ENCODE measurements around the gene EXOC6B.

DNA sequence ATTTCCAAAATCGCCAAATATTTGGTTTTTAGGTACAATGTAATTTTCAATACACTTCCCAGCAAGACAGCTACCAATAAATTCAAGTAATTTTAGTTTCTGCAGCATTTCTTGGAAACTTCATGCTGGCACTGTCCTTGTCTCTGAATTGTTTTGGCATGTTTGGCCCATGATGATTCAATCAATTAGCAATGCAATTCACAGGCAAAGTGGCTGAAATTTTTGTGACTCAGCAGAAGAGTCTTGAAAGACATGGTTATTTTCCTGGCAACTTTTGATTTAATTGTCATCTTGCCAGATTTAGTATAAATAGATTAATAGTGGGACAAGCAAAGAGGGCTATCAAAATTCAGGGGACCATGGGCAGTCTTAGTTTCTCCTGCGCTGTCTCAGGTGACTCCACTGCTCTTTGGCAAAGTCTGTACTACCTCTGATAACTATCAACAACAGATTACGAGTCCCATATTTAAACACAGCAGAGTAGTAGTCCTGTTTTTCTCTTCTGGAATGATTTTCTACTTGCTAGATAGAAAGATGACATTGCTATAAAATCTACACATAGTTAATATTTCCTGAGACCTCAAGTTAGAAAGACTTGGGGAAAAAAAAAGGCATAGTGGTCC is 589.3 kb downstream of the EXOC6B start:
- TF ChIP-seq ELF1 (tag; IDR thresholded peaks at IDR 0.05) (no peak), POLR2AphosphoS5 (IDR thresholded peaks at IDR 0.05; ENCODE audit: control insufficient read depth, insufficient read depth, low read depth, low read length) (no peak), RCOR1 (IDR thresholded peaks at IDR 0.05; ENCODE audit: borderline replicate concordance in 1 of 2, low read depth in 2 of 2, low read length in 2 of 2) (no peak), POLR2A (conservative IDR thresholded peaks at IDR 0.05) (no peak), CTCF (IDR thresholded peaks at IDR 0.05 in 2 of 3, conservative IDR thresholded peaks at IDR 0.05 in 1 of 3; ENCODE audit: insufficient read depth in 2 of 3, low read depth in 1 of 3, low read length in 3 of 3) (no peak), CREB1 (IDR thresholded peaks at IDR 0.05) (no peak), CREB1 (CRISPR knock-in tag; IDR thresholded peaks at IDR 0.05) (no peak), EP300 (IDR thresholded peaks at IDR 0.05; ENCODE audit: low read length) (no peak), ZFX (CRISPR knock-in tag; IDR thresholded peaks at IDR 0.05) (no peak), NFE2L1 (tag; IDR thresholded peaks at IDR 0.05; ENCODE audit: borderline replicate concordance, low read depth) (no peak), E4F1 (CRISPR knock-in tag; IDR thresholded peaks at IDR 0.05; ENCODE audit: borderline replicate concordance) (no peak), ZNF12 (CRISPR knock-in tag; IDR thresholded peaks at IDR 0.05) (no peak), ZNF124 (CRISPR knock-in tag; IDR thresholded peaks at IDR 0.05) (no peak), ZNF324 (CRISPR knock-in tag; IDR thresholded peaks at IDR 0.05) (no peak)
- TF ChIP-seq, protein P1, sequence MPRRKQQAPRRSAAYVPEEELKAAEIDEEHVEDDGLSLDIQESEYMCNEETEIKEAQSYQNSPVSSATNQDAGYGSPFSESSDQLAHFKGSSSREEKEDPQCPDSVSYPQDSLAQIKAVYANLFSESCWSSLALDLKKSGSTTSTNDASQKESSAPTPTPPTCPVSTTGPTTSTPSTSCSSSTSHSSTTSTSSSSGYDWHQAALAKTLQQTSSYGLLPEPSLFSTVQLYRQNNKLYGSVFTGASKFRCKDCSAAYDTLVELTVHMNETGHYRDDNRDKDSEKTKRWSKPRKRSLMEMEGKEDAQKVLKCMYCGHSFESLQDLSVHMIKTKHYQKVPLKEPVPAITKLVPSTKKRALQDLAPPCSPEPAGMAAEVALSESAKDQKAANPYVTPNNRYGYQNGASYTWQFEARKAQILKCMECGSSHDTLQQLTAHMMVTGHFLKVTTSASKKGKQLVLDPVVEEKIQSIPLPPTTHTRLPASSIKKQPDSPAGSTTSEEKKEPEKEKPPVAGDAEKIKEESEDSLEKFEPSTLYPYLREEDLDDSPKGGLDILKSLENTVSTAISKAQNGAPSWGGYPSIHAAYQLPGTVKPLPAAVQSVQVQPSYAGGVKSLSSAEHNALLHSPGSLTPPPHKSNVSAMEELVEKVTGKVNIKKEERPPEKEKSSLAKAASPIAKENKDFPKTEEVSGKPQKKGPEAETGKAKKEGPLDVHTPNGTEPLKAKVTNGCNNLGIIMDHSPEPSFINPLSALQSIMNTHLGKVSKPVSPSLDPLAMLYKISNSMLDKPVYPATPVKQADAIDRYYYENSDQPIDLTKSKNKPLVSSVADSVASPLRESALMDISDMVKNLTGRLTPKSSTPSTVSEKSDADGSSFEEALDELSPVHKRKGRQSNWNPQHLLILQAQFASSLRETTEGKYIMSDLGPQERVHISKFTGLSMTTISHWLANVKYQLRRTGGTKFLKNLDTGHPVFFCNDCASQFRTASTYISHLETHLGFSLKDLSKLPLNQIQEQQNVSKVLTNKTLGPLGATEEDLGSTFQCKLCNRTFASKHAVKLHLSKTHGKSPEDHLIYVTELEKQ (CRISPR knock-in tag; IDR thresholded peaks at IDR 0.05) = no peak

All from K562 (cell line).